SK-N-SH treated with all-trans-retinoic acid at 6 μM for 48 hours (cell line): Measurements from ENCODE around the gene CIPC.

Source experiments
- ATAC-seq: fragments of 200-7000 bp; cut with Tn5 transposase; 3 replicates; pipeline ENCODE4 v1.9.1; 2020; ENCODE audit warnings: mild to moderate bottlenecking, moderate library complexity
- BACH2 ChIP-seq: fragments of 250-450 bp; sonication (Bioruptor Pico); IDR thresholded peaks from 2 replicates; pipeline ENCODE4 v1.9.0; 2021; ENCODE audit warnings: mild to moderate bottlenecking, borderline replicate concordance
- CSDC2 ChIP-seq: fragments of 250-450 bp; sonication (Bioruptor Pico); IDR thresholded peaks from 2 replicates; pipeline ENCODE4 v1.5.0; 2020; ENCODE audit warnings: mild to moderate bottlenecking, moderate library complexity
- GLIS3 ChIP-seq: fragments of 250-450 bp; sonication (Bioruptor Pico); IDR thresholded peaks from 2 replicates; pipeline ENCODE4 v1.5.0; 2020; ENCODE audit warnings: mild to moderate bottlenecking, moderate library complexity
- OSR1 ChIP-seq: fragments of 250-450 bp; sonication (Bioruptor Pico); IDR thresholded peaks from 2 replicates; pipeline ENCODE4 v1.8.0; 2022; ENCODE audit warnings: moderate library complexity, mild to moderate bottlenecking, inconsistent platforms
- PPARA ChIP-seq: fragments of 250-450 bp; sonication (Bioruptor Pico); IDR thresholded peaks from 2 replicates; pipeline ENCODE4 v1.5.0; 2020; ENCODE audit warnings: mild to moderate bottlenecking, borderline replicate concordance
- RARB ChIP-seq: fragments of 250-450 bp; sonication (Bioruptor Pico); IDR thresholded peaks from 2 replicates; pipeline ENCODE4 v1.8.0; 2021; ENCODE audit warnings: mild to moderate bottlenecking, moderate library complexity
- SNAI2 ChIP-seq: fragments of 250-450 bp; sonication (Bioruptor Pico); IDR thresholded peaks from 2 replicates; pipeline ENCODE4 v1.5.0; 2020; ENCODE audit warnings: mild to moderate bottlenecking, moderate library complexity
- TCF4 ChIP-seq: fragments of 250-450 bp; sonication (Bioruptor Pico); IDR thresholded peaks from 2 replicates; pipeline ENCODE4 v1.8.0; 2021; ENCODE audit warnings: mild to moderate bottlenecking, moderate library complexity, borderline replicate concordance
- TOX ChIP-seq: fragments of 250-450 bp; sonication (Bioruptor Pico); IDR thresholded peaks from 2 replicates; pipeline ENCODE4 v1.8.0; 2021; ENCODE audit warnings: mild to moderate bottlenecking, moderate library complexity, borderline replicate concordance
- ZC3H10 ChIP-seq: fragments of 250-450 bp; sonication (Bioruptor Pico); IDR thresholded peaks from 2 replicates; pipeline ENCODE4 v1.5.1; 2021; ENCODE audit warnings: mild to moderate bottlenecking, moderate library complexity
- ZFP3 ChIP-seq: fragments of 250-450 bp; sonication (Bioruptor Pico); IDR thresholded peaks from 2 replicates; pipeline ENCODE4 v1.5.0; 2020; ENCODE audit warnings: mild to moderate bottlenecking, moderate library complexity
- ZFP30 ChIP-seq: fragments of 450-650 bp; formaldehyde crosslinking; IDR thresholded peaks from 2 replicates; pipeline ENCODE4 v1.5.0; 2022; ENCODE audit warnings: mild to moderate bottlenecking, moderate library complexity
- ZNF565 ChIP-seq: fragments of 450-650 bp; formaldehyde crosslinking; conservative IDR thresholded peaks from 2 replicates; pipeline ENCODE4 v1.5.0; 2020; ENCODE audit warnings: low read depth, mild to moderate bottlenecking, moderate library complexity
- ZNF70 ChIP-seq: fragments of 450-650 bp; formaldehyde crosslinking; IDR thresholded peaks from 2 replicates; pipeline ENCODE4 v1.5.0; 2020; ENCODE audit warnings: mild to moderate bottlenecking, moderate library complexity
- ZNF8 ChIP-seq: fragments of 450-650 bp; formaldehyde crosslinking; IDR thresholded peaks from 2 replicates; pipeline ENCODE4 v1.5.0; 2020; ENCODE audit warnings: mild to moderate bottlenecking, moderate library complexity
- TF ChIP-seq, protein P1 (sequence below): fragments of 250-450 bp; sonication (Bioruptor Pico); IDR thresholded peaks from 2 replicates; pipeline ENCODE4 v1.5.0; 2020; ENCODE audit warnings: mild to moderate bottlenecking, moderate library complexity
- TF ChIP-seq, protein P2 (sequence below): fragments of 250-450 bp; sonication (Bioruptor Pico); IDR thresholded peaks from 2 replicates; pipeline ENCODE4 v1.5.1; 2020; ENCODE audit warnings: low read depth, mild to moderate bottlenecking, moderate library complexity
- TF ChIP-seq, protein P3 (sequence below): fragments of 250-450 bp; sonication (Bioruptor Pico); IDR thresholded peaks from 2 replicates; pipeline ENCODE4 v1.8.0; 2020; ENCODE audit warnings: mild to moderate bottlenecking, moderate library complexity, borderline replicate concordance
- TF ChIP-seq, protein P4 (sequence below): fragments of 250-450 bp; sonication (Bioruptor Pico); IDR thresholded peaks from 2 replicates; pipeline ENCODE4 v1.5.1; 2021; ENCODE audit warnings: mild to moderate bottlenecking, moderate library complexity
- TF ChIP-seq, protein P5 (sequence below): fragments of 250-450 bp; sonication (Bioruptor Pico); IDR thresholded peaks from 2 replicates; pipeline ENCODE4 v1.8.0; 2021; ENCODE audit warnings: low read depth, mild to moderate bottlenecking, moderate library complexity, borderline replicate concordance

CIPC gene

DNA sequence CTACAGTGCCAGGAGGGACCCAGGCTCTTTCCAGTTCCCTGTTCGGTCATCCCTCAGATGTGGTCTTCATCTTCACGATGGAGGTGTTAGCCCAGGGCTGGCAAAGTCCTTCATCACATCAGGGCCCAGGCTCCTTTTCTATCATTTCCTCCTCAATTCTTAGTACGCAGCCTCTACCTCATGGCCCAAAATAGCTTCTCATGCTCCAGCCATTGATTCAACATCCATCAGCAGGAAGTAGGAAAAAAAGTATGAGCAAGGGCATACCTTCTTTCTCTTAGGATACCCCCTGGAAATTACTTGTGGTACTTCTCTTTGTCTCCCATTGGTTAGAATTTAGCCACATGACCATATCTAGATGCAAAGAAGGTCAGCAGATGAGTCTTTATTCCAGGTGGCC is 55.7 kb downstream of the CIPC start:
- TF ChIP-seq, protein P1, sequence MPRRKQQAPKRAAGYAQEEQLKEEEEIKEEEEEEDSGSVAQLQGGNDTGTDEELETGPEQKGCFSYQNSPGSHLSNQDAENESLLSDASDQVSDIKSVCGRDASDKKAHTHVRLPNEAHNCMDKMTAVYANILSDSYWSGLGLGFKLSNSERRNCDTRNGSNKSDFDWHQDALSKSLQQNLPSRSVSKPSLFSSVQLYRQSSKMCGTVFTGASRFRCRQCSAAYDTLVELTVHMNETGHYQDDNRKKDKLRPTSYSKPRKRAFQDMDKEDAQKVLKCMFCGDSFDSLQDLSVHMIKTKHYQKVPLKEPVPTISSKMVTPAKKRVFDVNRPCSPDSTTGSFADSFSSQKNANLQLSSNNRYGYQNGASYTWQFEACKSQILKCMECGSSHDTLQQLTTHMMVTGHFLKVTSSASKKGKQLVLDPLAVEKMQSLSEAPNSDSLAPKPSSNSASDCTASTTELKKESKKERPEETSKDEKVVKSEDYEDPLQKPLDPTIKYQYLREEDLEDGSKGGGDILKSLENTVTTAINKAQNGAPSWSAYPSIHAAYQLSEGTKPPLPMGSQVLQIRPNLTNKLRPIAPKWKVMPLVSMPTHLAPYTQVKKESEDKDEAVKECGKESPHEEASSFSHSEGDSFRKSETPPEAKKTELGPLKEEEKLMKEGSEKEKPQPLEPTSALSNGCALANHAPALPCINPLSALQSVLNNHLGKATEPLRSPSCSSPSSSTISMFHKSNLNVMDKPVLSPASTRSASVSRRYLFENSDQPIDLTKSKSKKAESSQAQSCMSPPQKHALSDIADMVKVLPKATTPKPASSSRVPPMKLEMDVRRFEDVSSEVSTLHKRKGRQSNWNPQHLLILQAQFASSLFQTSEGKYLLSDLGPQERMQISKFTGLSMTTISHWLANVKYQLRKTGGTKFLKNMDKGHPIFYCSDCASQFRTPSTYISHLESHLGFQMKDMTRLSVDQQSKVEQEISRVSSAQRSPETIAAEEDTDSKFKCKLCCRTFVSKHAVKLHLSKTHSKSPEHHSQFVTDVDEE, result no peak
- TF ChIP-seq, protein P2, sequence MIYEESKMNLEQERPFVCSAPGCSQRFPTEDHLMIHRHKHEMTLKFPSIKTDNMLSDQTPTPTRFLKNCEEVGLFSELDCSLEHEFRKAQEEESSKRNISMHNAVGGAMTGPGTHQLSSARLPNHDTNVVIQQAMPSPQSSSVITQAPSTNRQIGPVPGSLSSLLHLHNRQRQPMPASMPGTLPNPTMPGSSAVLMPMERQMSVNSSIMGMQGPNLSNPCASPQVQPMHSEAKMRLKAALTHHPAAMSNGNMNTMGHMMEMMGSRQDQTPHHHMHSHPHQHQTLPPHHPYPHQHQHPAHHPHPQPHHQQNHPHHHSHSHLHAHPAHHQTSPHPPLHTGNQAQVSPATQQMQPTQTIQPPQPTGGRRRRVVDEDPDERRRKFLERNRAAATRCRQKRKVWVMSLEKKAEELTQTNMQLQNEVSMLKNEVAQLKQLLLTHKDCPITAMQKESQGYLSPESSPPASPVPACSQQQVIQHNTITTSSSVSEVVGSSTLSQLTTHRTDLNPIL, result no peak
- TF ChIP-seq BACH2 (CRISPR knock-in tag) (no peak), GLIS3 (CRISPR knock-in tag) (no peak)

DNA sequence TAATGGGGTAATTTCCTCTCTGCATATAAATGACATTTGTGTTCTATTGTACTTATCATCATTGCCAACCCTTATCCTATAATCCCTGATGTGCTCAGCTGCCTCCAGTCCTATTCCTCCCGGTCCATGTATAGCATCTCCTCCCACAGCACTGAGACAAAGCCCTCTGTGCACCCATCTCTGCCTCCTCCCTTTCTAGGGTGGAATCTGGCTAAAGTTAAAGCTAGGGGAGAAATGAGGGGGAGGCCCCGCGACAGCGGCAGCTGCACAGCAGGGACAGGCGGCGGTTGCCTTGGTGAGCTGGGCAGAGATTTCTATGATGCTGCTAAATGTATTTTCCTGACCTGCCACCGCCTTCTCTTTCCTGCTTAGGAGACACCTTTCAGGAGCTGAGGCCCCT is 56.4 kb downstream of the CIPC start:
- TF ChIP-seq RARB (CRISPR knock-in tag) (no peak), TCF4 (no peak), ZNF70 (CRISPR knock-in tag) (no peak), ZC3H10 (no peak), TOX (no peak), ZFP3 (CRISPR knock-in tag) (no peak), CSDC2 (CRISPR knock-in tag) (no peak), PPARA (no peak), ZFP30 (CRISPR knock-in tag) (no peak)
- TF ChIP-seq, protein P3, sequence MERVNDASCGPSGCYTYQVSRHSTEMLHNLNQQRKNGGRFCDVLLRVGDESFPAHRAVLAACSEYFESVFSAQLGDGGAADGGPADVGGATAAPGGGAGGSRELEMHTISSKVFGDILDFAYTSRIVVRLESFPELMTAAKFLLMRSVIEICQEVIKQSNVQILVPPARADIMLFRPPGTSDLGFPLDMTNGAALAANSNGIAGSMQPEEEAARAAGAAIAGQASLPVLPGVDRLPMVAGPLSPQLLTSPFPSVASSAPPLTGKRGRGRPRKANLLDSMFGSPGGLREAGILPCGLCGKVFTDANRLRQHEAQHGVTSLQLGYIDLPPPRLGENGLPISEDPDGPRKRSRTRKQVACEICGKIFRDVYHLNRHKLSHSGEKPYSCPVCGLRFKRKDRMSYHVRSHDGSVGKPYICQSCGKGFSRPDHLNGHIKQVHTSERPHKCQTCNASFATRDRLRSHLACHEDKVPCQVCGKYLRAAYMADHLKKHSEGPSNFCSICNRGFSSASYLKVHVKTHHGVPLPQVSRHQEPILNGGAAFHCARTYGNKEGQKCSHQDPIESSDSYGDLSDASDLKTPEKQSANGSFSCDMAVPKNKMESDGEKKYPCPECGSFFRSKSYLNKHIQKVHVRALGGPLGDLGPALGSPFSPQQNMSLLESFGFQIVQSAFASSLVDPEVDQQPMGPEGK (CRISPR knock-in tag), result no peak
- TF ChIP-seq, protein P2, result no peak
- TF ChIP-seq, protein P4, sequence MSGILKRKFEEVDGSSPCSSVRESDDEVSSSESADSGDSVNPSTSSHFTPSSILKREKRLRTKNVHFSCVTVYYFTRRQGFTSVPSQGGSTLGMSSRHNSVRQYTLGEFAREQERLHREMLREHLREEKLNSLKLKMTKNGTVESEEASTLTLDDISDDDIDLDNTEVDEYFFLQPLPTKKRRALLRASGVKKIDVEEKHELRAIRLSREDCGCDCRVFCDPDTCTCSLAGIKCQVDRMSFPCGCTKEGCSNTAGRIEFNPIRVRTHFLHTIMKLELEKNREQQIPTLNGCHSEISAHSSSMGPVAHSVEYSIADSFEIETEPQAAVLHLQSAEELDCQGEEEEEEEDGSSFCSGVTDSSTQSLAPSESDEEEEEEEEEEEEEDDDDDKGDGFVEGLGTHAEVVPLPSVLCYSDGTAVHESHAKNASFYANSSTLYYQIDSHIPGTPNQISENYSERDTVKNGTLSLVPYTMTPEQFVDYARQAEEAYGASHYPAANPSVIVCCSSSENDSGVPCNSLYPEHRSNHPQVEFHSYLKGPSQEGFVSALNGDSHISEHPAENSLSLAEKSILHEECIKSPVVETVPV (CRISPR knock-in tag), result no peak
- ATAC-seq, result no peak

More for the DNA sequence above, 55.7 kb downstream of the CIPC start:
- no peak for ATAC-seq

DNA sequence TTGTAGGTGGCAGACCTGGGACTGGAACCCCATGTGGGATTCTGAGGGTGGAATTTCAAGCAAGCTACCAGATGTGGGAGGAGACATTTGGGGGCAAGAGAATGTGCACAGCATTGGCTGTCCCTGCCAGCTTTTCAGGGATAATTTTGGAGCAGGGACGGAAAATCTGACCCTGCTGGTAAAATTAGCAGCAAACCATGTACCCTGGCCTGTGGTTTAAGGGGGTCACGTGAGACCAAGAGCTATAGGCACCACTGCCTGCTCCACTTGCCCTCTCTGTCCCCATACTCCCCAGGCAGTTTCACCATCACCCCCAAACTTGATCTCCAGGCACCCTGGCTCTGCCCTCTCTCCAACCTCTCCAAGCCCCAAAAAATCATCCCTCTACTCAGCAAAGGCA is 57.0 kb downstream of the CIPC start:
- TF ChIP-seq ZC3H10 (no peak), ZNF70 (CRISPR knock-in tag) (no peak), PPARA (no peak), RARB (CRISPR knock-in tag) (no peak), ZFP30 (CRISPR knock-in tag) (no peak), TCF4 (no peak), ZNF8 (CRISPR knock-in tag) (no peak), TOX (no peak), ZNF565 (no peak), OSR1 (no peak), BACH2 (CRISPR knock-in tag) (no peak), GLIS3 (CRISPR knock-in tag) (no peak), SNAI2 (no peak)
- TF ChIP-seq, protein P1, result no peak
- TF ChIP-seq, protein P2, result no peak
- TF ChIP-seq, protein P5, sequence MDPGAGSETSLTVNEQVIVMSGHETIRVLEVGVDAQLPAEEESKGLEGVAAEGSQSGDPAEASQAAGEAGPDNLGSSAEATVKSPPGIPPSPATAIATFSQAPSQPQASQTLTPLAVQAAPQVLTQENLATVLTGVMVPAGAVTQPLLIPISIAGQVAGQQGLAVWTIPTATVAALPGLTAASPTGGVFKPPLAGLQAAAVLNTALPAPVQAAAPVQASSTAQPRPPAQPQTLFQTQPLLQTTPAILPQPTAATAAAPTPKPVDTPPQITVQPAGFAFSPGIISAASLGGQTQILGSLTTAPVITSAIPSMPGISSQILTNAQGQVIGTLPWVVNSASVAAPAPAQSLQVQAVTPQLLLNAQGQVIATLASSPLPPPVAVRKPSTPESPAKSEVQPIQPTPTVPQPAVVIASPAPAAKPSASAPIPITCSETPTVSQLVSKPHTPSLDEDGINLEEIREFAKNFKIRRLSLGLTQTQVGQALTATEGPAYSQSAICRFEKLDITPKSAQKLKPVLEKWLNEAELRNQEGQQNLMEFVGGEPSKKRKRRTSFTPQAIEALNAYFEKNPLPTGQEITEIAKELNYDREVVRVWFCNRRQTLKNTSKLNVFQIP (CRISPR knock-in tag), result no peak
- ATAC-seq, result no peak
